Gastrocnemius medialis (tissue), 4 donors: ENCODE data around the gene AQP5.
"Not testable (repeated sequence)": the region's sequence is repeated elsewhere in the genome, so short reads cannot be mapped to it uniquely, and the experiment has no call there.

Experiments
- POLR2A ChIP-seq, 2 donors: fragments of 450-650 bp; IDR thresholded peaks; one replicate each; pipeline ENCODE4 v1.6.1; 2017; ENCODE audit warnings: antibody characterized with exemption in 2 of 2, mild to moderate bottlenecking in 2 of 2, moderate library complexity in 2 of 2
- TF ChIP-seq, protein P1 (sequence below), 5 experiments: fragments of 450-650 bp in 3 of 5; fragments of 200-600 bp in 2 of 5; sonication (generic) in 2 of 5; IDR thresholded peaks in 4 of 5; conservative IDR thresholded peaks in 1 of 5; 1 replicate in 4 of 5; 2 replicates in 1 of 5; pipeline ENCODE4 v1.5.1; 2016 to 2019; ENCODE audit warnings: antibody characterized with exemption in 5 of 5, mild to moderate bottlenecking in 3 of 5, moderate library complexity in 3 of 5

DNA sequence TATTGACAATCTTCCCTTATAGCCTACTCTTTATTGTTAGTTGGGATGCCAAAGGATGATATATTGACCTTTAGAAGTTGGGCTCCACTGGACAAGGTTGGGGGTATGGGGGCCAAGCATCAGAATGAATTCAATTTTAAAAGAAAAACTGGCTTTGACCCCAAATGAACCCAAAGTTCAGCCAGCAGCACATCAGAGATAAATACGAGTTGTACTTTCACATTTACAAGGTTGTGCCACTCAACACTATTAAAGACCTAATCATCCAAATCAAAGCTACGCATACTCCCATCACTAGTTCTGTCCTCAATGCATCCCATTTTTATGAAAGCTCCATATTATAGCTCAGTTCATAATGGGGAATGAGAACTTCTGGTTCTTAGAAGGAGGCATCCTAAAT is 27.7 kb downstream of the AQP5 start:
- TF ChIP-seq, protein P1, sequence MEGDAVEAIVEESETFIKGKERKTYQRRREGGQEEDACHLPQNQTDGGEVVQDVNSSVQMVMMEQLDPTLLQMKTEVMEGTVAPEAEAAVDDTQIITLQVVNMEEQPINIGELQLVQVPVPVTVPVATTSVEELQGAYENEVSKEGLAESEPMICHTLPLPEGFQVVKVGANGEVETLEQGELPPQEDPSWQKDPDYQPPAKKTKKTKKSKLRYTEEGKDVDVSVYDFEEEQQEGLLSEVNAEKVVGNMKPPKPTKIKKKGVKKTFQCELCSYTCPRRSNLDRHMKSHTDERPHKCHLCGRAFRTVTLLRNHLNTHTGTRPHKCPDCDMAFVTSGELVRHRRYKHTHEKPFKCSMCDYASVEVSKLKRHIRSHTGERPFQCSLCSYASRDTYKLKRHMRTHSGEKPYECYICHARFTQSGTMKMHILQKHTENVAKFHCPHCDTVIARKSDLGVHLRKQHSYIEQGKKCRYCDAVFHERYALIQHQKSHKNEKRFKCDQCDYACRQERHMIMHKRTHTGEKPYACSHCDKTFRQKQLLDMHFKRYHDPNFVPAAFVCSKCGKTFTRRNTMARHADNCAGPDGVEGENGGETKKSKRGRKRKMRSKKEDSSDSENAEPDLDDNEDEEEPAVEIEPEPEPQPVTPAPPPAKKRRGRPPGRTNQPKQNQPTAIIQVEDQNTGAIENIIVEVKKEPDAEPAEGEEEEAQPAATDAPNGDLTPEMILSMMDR (IDR thresholded peaks at IDR 0.05 in 4 of 5, conservative IDR thresholded peaks at IDR 0.05 in 1 of 5): not testable (repeated sequence)
- not testable (repeated sequence) for TF ChIP-seq POLR2A (IDR thresholded peaks at IDR 0.05)
